ENCODE results near the gene STARD3NL.

STARD3NL gene

GRCh38 chr7:38187794-38188440 is 9.9 kb downstream of the STARD3NL start:
- Histone ChIP-seq H3K27ac (ENCODE audit: extremely low read depth, low read depth, low read length) (no peak overlapping the region), H3K4me1 (ENCODE audit: control insufficient read depth, insufficient read depth, low read length) (peaks cover 12% of the 10 kb centered on the region; the same call in 1 of the 2 replicates), H3K9me3 (ENCODE audit: control insufficient read depth, insufficient read depth, low read depth, low read length) (no peaks in the 10 kb centered on the region), H3K36me3 (ENCODE audit: control insufficient read depth in 2 of 2, insufficient read depth in 1 of 2, low read length in 2 of 2) (peaks cover 0 to 7% of the 10 kb centered on the region in 2 experiments; a peak in 1 of 3 replicates), H3K4me3 (ENCODE audit: low read depth, low read length) (no peak overlapping the region)
- ChIA-PET POLR2A (interaction anchor here (2.1 kb wide), 1 partner anchor 10 kb away, joined by 15 read pairs; the partner anchor contains the start of gene STARD3NL), CTCF (interaction anchor here (0.7 to 1.3 kb wide), 4 partner anchors 8 to 1962 kb away, joined by 3 to 5 read pairs (median 4); no protein-coding TSS in a partner anchor)
- TF ChIP-seq FEZF1 (tag by site-specific recombination; IDR thresholded peaks at IDR 0.05) (no peak), ZNF37A (tag by site-specific recombination; IDR thresholded peaks at IDR 0.05) (no peak), ZNF510 (tag by site-specific recombination; IDR thresholded peaks at IDR 0.05; ENCODE audit: insufficient replicate concordance) (no peak), ZNF274 (IDR thresholded peaks at IDR 0.05; ENCODE audit: low read length) (no peak), ZNF274 (tag by site-specific recombination; IDR thresholded peaks at IDR 0.05; ENCODE audit: borderline replicate concordance) (no peak), SP3 (tag by site-specific recombination; IDR thresholded peaks at IDR 0.05) (no peak), SETDB1 (IDR thresholded peaks at IDR 0.05; ENCODE audit: insufficient read length, low read length) (no peak), KLF1 (tag by site-specific recombination; IDR thresholded peaks at IDR 0.05) (no peak), ZNF354C (tag by site-specific recombination; IDR thresholded peaks at IDR 0.05; ENCODE audit: borderline replicate concordance, low read depth) (no peak), ZNF433 (tag by site-specific recombination; IDR thresholded peaks at IDR 0.05; ENCODE audit: low read depth) (no peak), ZNF629 (tag by site-specific recombination; IDR thresholded peaks at IDR 0.05) (no peak), ZBTB48 (tag by site-specific recombination; IDR thresholded peaks at IDR 0.05) (no peak)

GRCh38 chr7:38189231-38189938 is 11.3 kb downstream of the STARD3NL start:
- H3K4me3 ChIP-seq (ENCODE audit: low read depth, low read length) = no peak overlapping the region
- H3K36me3 ChIP-seq (ENCODE audit: control insufficient read depth in 2 of 2, insufficient read depth in 1 of 2, low read length in 2 of 2) = no peaks in the 10 kb centered on the region
- no peak overlapping the region for H3K27ac ChIP-seq (ENCODE audit: extremely low read depth, low read depth, low read length)
- no peaks in the 10 kb centered on the region for H3K9me3 ChIP-seq (ENCODE audit: control insufficient read depth, insufficient read depth, low read depth, low read length)
- CTCF ChIA-PET = no interaction called here
- H3K4me1 ChIP-seq (ENCODE audit: control insufficient read depth, insufficient read depth, low read length) = peaks cover 12% of the 10 kb centered on the region; the same call in 1 of the 2 replicates
- POLR2A ChIA-PET = no interaction called here
- no peak for TF ChIP-seq ZNF157 (tag by site-specific recombination; IDR thresholded peaks at IDR 0.05)
- TF ChIP-seq ZNF704 (tag by site-specific recombination; IDR thresholded peaks at IDR 0.05) = no peak
- no peak for TF ChIP-seq ZNF311 (tag by site-specific recombination; IDR thresholded peaks at IDR 0.05; ENCODE audit: borderline replicate concordance)
- no peak for TF ChIP-seq HOXD13 (CRISPR knock-in tag; IDR thresholded peaks at IDR 0.05; ENCODE audit: borderline replicate concordance)
- no peak for TF ChIP-seq ZNF26 (tag by site-specific recombination; IDR thresholded peaks at IDR 0.05)
- TF ChIP-seq ZNF18 (tag by site-specific recombination; IDR thresholded peaks at IDR 0.05) = no peak
- no peak for TF ChIP-seq ZNF610 (tag by site-specific recombination; IDR thresholded peaks at IDR 0.05; ENCODE audit: borderline replicate concordance)
- no peak for TF ChIP-seq ZNF24 (tag by site-specific recombination; IDR thresholded peaks at IDR 0.05)
- no peak for TF ChIP-seq CTCF (tag by site-specific recombination; IDR thresholded peaks at IDR 0.05)
- TF ChIP-seq ZNF239 (tag by site-specific recombination; IDR thresholded peaks at IDR 0.05) = no peak
- no peak for TF ChIP-seq EGR2 (tag by site-specific recombination; IDR thresholded peaks at IDR 0.05; ENCODE audit: low read depth)
- TF ChIP-seq SCRT2 (tag by site-specific recombination; IDR thresholded peaks at IDR 0.05) = no peak
- no peak for TF ChIP-seq ZNF692 (tag by site-specific recombination; IDR thresholded peaks at IDR 0.05)
- TF ChIP-seq SP7 (tag by site-specific recombination; IDR thresholded peaks at IDR 0.05) = no peak

Measured in HEK293 (cell line).